NCI-H510A (cell line): ENCODE measurements around the gene TMEM178B.
"Not testable (repeated sequence)": the region's sequence is repeated elsewhere in the genome, so short reads cannot be mapped to it uniquely, and the experiment has no call there.

ENCODE experiments used
- DNase-seq: peaks from one replicate; lab custom pipeline; 2025; lab: John Stamatoyannopoulos, UW

TMEM178B gene

DNA sequence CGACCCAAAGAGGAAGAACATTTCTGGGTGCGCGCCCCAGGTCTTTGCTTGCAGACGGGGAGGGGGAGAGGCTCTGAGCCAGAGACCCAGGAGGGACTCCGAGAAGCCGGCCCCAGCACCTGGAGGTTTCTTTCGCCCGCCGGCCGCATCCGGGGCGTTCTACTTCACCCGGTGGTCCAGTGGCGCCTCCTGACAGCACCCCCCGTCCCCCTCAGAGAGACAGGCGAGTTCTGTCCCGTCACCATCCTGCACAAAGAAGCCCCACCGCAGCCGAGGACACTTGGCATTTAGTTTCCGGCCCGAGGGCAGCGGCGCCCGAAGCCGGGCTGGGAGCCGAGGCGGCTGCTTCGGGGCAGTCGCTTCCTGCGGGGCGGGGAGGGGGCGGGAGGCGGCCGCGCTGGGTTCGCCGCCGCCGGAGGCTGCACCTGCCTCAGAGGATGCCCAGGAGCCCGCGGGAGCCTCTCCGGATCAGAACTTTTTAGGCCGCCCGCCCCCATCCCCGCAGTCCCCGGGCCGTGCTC lies at the start of gene TMEM178B:
TSS of gene TMEM178B (plus strand) at position 424 of the 521 bp plus-strand sequence.
- peak; percentile 48 for DNase-seq

DNA sequence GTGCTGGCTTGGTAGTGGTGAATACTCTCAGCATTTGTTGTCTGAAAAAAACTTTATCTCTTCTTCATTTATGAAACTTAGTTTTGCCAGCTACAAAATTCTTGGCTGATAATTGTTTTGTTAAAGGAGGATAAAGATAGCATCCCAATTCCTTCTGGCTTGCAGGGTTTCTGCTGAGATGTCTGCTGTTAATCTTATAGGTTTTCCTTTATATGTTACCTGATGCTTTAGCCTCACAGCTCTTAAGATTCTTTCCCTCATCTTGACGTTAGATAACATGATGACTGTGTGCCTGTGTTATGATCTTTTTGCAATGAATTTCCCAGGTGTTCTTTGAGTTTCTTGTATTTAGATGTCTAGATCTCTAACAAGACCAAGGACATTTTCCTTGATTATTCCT lies 49.2 kb upstream of the TMEM178B start:
- no peak for DNase-seq

DNA sequence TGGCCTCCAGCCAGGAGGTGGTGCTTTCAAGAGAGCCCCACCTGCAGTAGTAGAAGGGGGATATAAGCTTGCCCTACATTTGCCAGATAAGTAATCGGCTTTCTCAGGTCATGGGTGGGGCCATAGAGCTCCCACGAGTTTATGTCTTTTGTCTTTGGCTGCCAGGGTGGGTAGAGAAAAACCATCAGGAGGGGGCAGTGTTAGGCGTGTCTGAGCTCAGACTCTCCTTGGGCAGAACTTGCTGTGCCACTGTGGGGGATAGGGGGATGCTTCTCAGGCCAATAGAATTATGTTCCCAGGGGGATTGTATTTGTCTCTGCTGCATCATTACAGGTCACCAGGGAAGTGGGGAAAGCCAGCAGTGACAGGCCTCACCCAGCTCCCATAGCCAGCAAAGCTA lies 46.8 kb upstream of the TMEM178B start:
- no peak for DNase-seq

DNA sequence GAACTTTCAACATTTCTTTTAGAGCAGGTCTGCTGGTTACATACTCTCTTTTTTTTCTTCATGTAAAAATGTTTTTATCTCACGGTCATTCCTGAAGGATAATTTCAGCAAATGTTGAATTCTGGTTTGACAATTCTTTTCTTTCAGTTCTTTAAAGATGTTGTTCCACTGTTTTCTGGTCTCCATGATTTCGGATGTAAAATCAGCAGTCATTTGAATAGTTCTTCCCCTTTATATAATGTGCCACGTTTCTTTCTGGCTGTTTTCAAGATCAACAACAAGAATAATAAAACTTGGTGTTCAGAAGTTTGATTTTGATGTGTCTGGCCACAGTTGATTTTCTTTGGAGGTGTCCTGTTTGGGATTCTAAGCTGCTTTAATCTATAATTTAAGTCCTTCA lies 45.1 kb upstream of the TMEM178B start:
- no peak for DNase-seq

DNA sequence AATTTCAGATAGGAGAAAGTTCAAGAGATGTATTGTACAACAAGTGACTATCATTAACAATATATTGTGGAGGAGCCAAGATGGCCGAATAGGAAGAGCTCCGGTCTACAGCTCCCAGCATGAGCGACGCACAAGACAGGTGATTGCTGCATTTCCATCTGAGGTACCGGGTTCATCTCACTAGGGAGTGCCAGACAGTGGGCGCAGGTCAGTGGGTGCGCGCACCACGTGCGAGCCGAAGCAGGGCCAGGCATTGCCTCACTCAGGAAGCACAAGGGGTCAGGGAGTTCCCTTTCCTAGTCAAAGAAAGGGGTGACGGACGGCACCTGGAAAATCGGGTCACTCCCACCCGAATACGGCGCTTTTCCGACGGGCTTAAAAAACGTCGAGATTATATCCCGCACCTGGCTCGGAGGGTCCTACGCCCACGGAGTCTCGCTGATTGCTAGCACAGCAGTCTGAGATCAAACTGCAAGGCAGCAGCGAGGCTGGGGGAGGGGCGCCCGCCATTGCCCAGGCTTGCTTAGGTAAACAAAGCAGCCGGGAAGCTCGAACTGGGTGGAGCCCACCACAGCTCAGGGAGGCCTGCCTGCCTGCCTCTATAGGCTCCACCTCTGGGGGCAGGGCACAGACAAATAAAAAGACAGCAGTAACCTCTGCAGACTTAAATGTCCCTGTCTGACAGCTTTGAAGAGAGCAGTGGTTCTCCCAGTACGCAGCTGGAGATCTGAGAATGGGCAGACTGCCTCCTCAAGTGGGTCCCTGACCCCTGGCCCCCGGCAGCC lies 41.1 kb upstream of the TMEM178B start:
- not testable (repeated sequence) for DNase-seq

DNA sequence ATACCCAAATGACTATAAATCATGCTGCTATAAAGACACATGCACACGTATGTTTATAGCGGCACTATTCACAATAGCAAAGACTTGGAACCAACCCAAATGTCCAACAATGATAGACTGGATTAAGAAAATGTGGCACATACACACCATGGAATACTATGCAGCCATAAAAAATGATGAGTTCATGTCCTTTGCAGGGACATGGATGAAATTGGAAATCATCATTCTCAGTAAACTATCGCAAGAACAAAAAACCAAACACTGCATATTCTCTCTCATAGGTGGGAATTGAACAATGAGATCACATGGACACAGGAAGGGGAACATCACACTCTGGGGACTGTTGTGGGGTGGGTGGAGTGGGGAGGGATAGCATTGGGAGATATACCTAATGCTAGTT lies 35.8 kb upstream of the TMEM178B start:
- DNase-seq, result not testable (repeated sequence)

DNA sequence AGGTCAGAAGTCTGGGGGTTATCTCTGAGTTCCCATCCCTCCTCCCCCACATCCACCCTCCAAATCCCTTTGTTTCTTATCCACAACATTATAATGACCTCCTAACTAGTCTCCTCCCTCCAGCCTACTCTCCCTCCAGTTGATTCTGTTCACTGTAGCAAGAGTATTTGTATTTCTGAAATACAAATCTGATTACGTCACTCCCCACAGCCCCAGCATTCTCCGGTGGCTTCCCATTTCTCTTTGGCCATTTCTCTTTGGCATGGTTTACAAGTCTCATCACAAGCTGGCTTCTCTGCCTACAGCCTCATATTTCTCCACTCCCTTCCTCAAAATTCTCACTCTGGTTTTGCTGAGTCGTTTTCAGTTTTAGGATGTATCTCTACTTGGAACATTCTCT lies 34.5 kb upstream of the TMEM178B start:
- DNase-seq, result no peak

DNA sequence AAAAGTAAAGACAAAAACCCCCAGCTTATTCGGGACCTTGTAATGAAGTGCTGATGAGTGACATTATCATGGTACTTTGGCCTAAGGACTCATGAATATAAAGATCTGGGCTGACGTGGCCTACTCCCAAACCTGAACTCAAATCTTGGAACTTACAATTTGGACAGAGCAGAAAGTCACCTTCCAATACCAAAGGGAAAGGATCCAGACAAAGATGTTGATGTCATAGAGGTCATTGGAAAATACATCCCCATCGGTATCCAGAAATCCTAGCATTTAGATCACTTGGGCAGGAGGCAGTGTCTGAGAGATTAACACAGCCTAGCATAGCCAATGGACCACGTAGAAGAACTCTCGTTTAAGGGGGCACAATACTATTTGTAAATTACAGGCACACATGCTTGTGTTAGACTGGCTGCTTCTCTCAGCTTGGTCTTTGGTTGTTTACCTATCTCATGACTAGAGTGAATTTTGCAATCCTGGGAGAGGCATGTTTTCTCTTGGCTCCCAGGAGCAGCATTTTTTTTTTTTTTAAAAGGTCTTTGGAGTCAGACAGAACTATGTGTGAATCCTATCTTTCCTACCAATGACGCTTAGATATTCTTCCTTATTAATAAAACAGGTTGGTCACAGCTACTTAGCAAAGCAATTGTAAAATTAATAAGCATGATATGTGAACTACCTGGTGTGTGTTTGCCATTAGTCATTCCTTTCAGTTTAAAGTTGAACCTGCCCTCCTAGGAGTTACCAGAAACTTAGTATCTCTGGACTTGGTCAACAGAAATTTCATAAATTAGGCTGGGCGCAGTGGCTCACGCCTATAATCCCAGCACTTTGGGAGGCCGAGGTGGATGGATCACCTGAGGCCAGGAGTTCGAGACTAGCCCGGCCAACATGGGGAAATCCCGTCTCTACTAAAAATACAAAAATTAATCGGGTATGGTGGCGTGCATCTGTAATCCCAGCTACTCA lies 31.4 kb upstream of the TMEM178B start:
- no peak for DNase-seq

DNA sequence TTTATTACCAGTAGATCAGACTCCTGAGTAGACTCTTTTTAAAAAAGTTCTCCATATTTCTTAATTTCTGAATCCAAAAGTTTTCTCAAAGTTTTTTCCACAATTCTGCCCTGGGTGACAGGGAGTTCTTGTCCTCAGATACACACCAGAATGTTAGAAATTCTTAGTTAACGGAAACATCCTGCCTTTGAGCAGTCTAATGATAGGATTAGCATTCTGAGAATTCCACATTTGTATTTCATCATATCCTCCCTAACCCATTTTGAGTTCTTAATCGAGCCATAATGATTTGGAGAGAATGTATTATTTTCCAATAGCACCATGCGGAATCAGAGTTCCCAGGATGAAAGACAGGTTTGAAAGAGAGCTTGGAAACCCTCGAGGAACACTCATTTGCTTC lies 30.2 kb upstream of the TMEM178B start:
- DNase-seq, result no peak

DNA sequence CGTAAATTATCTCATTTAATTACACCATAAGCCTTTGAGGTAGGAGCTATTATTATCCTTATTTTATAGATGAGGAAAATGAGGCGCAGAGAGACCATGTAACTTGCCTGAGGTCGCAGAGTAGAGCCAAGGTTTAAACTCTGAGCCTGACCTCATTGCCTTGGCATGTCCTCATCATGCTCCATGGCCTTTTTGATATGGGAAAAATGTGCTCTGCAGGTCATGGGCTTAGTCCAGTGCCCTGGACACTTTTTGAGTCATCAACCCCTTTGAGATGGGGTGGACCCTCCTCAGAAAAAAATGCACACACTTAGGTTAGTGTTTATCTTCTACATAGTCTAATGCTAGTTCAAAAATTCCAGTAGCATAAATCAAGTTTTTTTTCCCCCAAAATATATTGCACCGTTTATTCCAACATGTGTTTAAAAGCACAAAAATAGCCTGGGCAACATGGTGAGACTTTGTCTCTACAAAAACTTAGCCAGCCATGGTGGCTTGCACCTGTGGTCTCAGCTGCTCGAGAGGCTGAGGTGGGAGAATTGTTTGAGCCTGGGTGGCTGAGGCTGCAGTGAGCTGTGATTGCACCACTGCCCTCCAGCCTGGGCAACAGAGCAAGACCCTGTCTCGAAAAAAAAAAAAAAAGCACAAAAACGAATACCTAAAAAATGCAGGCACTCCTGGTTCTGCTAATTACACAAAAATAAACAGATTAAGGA lies 28.6 kb upstream of the TMEM178B start:
- no peak for DNase-seq

DNA sequence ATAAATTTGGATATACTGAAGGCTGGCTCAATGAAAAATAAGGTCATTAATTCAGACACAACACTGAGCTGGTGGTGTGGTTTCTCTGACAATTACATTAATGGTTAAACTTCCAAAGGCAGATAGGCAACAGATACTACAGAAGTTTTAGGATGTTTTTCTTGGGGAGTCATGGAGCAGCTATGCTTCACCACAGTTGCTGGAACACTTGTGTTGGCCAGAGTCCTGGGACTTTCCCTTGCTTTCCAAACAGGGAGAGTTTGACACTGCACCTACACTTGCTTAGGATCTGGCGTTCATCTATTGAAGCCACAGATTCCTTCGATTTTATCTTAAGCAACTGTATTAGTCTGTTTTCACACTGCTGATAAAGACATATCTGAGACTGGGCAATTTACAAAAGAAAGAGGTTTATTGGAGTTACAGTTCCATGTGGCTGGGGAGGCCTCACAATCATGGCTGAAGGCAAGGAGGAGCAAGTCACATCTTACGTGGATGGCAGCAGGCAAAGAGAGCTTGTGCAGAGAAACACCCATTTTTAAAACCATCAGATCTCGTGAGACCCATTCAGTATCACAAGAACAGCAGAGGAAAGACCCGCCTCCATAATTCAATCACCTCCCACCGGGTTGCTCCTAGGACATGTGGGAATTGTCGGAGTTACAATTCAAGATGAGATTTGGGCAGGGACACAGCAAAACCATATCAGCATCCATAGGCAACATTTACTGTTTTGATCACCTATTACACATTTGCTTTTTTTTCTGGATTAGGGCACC lies 27.8 kb upstream of the TMEM178B start:
- DNase-seq, result no peak

DNA sequence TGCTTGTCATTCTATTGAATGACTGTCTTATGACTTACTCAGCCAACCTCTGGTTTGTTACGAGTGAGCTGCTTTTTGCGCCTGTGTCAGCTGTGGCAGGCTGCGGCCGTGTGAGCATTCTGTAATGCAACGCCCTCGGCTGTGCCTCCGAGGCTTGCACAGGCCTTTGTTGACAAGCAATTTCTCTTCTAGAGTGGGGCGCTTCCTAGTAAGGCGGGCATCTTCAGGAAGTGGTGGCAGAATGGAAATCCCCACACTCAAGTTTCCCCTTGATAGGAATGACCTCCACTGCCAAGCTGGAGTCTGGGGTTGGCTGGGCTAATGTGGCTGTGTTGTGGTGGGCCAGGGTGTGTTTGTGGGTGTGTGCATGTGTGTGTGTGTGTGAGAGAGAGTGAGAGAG lies 20.2 kb upstream of the TMEM178B start:
- DNase-seq, result peak; percentile 12

DNA sequence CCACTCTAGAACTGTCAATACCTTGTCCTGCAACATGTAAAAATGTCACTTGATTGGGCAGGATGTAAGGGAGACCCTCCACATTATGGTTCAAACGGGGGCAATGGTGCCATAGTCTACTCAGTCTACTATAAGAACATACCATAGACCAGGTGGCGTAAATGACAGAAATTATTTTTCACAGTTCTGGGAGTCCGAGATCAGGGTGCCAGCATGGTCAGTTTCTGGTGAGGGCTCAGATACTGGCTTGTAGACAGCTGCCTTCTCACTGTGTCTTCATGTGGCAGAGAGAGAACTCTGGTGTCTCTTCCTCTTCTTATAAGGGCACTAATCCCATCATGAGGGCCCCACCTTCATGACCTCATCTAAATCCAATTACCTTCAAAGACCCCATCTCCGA lies 18.7 kb upstream of the TMEM178B start:
- no peak for DNase-seq

DNA sequence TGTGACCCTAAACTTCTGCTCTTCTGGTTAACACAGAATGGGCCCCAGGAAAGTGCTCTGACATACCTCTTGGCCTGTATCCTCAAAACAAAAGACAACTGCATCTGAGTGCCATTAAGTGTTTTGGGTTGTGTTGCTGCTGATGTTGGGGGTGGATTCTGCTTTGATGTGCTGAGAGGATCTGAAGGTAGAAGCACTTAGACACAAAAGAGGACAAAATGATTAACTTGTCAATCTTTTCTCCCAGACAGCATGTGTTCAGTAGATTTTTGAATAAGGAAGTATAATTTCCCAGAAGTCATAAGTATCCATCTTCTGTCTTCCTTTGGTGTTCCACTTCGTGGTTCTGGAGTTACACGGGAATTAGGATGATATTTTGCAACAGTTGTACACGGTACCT lies 16.1 kb upstream of the TMEM178B start:
- no peak for DNase-seq

DNA sequence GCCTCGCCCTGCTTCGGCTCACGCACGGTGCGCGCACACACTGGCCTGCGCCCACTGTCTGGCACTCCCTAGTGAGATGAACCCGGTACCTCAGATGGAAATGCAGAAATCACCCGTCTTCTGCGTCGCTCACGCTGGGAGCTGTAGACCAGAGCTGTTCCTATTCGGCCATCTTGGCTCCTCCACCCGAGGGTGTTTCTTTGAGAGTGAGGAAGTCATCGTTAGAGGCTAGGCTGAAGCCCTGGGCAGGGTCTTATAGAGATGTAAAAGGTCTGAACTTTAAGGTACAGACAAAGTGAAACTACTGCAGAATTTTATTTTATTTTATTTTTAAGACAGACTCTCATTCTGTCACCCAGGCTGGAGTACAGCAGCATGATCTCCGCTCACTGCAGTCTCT lies 6.0 kb upstream of the TMEM178B start:
- not testable (repeated sequence) for DNase-seq

DNA sequence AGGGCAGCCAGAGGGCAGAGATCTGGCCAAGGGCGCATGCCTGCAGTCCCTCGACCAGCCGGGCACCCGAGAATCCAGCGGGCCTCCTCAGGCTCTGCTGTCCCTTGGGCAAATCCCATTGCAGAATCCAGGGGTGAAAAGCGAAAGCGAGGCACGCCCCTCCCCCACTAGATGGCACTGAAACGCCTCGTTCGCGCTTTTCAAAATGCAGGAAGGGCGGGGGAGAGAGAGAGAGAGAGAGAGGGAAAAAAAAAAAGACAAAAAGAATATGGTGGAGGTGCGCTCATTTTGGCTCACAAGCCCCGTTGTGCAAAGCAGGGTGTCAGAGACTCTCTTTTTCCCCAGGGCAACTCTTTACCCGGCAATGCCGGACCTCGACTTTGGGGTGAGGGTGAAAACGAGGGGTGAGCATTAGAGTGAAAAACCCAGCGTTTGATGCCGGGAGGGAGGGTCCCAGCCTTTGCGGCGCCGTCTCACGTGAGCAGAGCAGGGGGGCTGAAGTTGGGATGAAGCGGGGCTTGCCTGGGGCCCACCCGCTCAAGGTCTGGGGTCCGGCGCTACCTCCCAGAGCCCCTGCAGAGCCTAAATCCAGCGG lies 2.5 kb upstream of the TMEM178B start:
- peak; percentile 43 for DNase-seq

DNA sequence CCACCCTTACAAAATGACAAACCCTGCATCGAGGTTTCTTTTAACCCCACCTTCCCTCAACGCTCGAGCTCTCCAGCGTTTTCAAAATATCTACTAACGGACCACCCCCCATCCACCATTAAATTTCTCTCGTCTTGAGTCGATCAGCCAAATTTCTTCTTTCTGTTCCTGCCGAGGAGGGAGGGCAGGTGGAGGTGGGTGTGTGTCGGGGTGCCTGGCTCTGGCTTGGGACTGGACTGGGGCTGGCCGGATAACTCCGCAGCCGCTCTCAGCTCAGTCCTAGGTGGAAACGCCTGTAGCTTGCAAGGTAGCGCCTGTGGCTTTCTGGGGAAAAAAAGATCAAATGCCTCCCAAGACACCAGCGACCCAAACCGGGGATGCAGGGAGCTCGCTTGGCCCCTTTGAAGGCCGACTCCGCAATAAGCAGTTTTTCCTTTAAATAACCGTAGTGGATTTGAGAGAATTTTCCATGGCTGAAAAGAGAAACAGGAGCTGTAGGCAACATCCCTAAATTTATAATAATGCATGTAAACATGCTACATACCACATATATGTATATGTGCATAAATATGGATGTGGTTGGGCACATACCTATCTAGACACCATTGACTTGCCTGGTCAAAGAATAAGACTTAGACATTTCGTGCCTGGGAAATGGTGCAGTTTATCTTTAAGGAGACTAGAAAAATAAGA lies 1.9 kb upstream of the TMEM178B start:
- DNase-seq, result no peak

DNA sequence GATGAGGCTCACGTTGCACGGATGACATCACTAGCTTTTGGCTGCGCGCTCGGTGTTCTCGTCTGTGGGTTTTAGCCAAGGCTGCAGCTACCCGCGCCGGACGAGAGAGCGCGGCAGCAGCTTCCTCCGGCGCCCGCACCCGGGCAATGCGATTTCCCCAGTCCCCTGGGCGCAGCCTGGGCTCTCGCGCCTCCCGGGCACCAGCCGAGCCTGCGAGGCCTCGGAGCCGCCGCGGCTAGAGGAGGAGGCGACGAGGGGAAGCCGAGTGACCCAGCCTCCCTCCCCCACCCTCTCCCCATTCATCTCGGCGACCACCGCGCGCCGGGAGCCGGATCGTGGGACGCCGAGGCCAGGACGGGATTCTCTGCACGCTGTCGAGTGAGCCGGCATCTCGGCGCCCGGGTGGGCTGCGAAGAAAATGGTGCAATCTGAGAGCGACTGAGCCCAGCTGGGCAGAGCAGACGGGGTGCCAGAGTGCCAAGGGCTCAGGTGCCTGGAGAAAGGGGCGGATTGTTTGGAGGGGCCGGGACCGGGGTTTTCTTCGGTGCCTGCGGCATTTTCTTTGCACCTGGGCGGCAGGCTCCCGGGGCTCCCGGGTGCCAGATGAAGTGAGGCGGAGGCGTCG lies 1.2 kb upstream of the TMEM178B start:
- peak; percentile 60 for DNase-seq

DNA sequence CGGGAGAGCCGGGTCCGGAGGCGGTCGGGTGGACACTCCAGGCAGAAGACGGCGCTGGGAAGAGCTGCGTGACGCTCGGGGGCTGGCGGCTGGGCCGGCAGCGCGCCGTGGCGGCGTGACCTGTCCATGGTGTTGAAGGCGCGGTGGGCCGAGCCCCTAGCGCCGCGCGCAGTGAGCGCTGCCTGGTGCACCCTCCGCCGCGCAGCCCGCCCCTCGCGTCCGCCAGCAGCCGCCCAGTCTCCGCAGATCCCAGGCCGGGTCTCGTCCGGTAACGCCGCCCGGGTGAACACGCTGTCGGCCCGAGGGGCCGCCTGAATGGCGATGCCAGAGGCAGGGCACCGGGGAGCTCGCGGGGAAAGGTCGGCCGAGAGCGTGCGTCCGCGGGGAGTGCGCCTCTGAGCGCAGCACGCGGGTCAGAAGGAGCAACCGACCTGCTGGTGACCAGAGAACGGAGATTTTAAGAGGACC lies 657 bp upstream of the TMEM178B start:
- DNase-seq, result no peak
